Keratinocyte (primary cell): ENCODE measurements around the gene SLC25A44. TPM values are rescaled to one million over a fixed set of nuclear protein-coding genes. Genes with fewer than 3 reads are reported as not detected.

Experiments used
- DNase-seq: peaks from one replicate; pipeline ENCODE4 v3.0.0-alpha.2; 2011; ENCODE audit warnings: low read depth, missing footprints, low spot score
- FAIRE-seq: peaks from 2 replicates; lab custom pipeline; 2011; peaks lifted over from hg19 to GRCh38; lab: Jason Lieb, UNC
- H2AFZ ChIP-seq: 2 replicates; pipeline ENCODE4 v1.6.0; 2012; ENCODE audit warnings: low read length, control low read depth, inconsistent platforms; ENCODE audit not compliant: control insufficient read depth
- H3K27ac ChIP-seq: 2 replicates; pipeline ENCODE4 v1.5.1; 2011; ENCODE audit warnings: low read length; ENCODE audit not compliant: control insufficient read depth, insufficient read depth
- H3K27me3 ChIP-seq: 3 replicates; pipeline ENCODE4 v1.6.0; 2011; ENCODE audit warnings: low read length; ENCODE audit not compliant: control insufficient read depth, insufficient read depth; ENCODE audit errors: extremely low read depth
- H3K36me3 ChIP-seq, 2 experiments: 2 replicates in 1 of 2; 3 replicates in 1 of 2; pipeline ENCODE4 v1.5.1; 2011; ENCODE audit warnings: low read length in 2 of 2, mild to moderate bottlenecking in 1 of 2; ENCODE audit not compliant: control insufficient read depth in 2 of 2, insufficient read depth in 2 of 2; ENCODE audit errors: extremely low read depth in 1 of 2
- H3K4me1 ChIP-seq: 3 replicates; pipeline ENCODE4 v1.5.1; 2011; ENCODE audit warnings: low read length; ENCODE audit not compliant: control insufficient read depth, insufficient read depth; ENCODE audit errors: extremely low read depth
- H3K4me2 ChIP-seq: 3 replicates; pipeline ENCODE4 v1.6.0; 2011; ENCODE audit warnings: low read depth, low read length; ENCODE audit not compliant: control insufficient read depth, insufficient read depth; ENCODE audit errors: extremely low read depth
- H3K4me3 ChIP-seq, 3 experiments: fragments of 200-600 bp in 1 of 3; sonication (generic) in 1 of 3; 2 replicates in 2 of 3; 3 replicates in 1 of 3; pipeline ENCODE4 v1.5.1; 2011 to 2016; ENCODE audit warnings: low read length in 3 of 3, mild to moderate bottlenecking in 3 of 3, control low read depth in 2 of 3, inconsistent platforms in 1 of 3, low read depth in 1 of 3, mixed read lengths in 1 of 3, mixed run types in 1 of 3, moderate library complexity in 1 of 3; ENCODE audit not compliant: control insufficient read depth in 2 of 3, insufficient read depth in 2 of 3; ENCODE audit errors: extremely low read depth in 1 of 3
- H3K79me2 ChIP-seq: 2 replicates; pipeline ENCODE4 v1.6.0; 2012; ENCODE audit warnings: low read length; ENCODE audit not compliant: control insufficient read depth, insufficient read depth
- H3K9ac ChIP-seq: 3 replicates; pipeline ENCODE4 v1.6.0; 2011; ENCODE audit warnings: low read length; ENCODE audit not compliant: control insufficient read depth, insufficient read depth; ENCODE audit errors: extremely low read depth
- H3K9me1 ChIP-seq: 3 replicates; pipeline ENCODE4 v1.6.0; 2011; ENCODE audit warnings: low read length; ENCODE audit not compliant: control insufficient read depth, insufficient read depth; ENCODE audit errors: extremely low read depth
- H3K9me3 ChIP-seq: 2 replicates; pipeline ENCODE4 v1.5.1; 2012; ENCODE audit warnings: low read depth, low read length; ENCODE audit not compliant: control insufficient read depth
- H4K20me1 ChIP-seq: 3 replicates; pipeline ENCODE4 v1.6.0; 2011; ENCODE audit warnings: low read length; ENCODE audit not compliant: control insufficient read depth, insufficient read depth; ENCODE audit errors: extremely low read depth
- EZH2 ChIP-seq: IDR thresholded peaks from one replicate; pipeline ENCODE4 v1.6.1; 2012; ENCODE audit warnings: inconsistent platforms, mild to moderate bottlenecking, low read length, moderate library complexity
- dilution Hi-C: fragments of 300-500 bp; cut with MboI; formaldehyde crosslinking; loops from one replicate; pipeline ENCODE4 v1.7.0; 2020; ENCODE audit warnings: low sequenced_read_pairs; ENCODE audit not compliant: extremely low pct_ligation_motif_present
- polyA plus RNA-seq, 5 experiments: library from polyadenylated mRNA; depleted of rRNA in 3 of 5; stranded (reverse) in 3 of 5; stranded (forward) in 1 of 5; unstranded in 1 of 5; fragments of >200 nt; gene quantifications; 1 replicate in 1 of 5; 2 replicates in 3 of 5; 3 replicates in 1 of 5; pipeline versions ENCODE4 v1.2.1 to v1.2.3, GENCODE V29; 2011 to 2012; ENCODE audit warnings: missing spikeins in 2 of 5, low read depth in 1 of 5, low replicate concordance in 1 of 5
- TF ChIP-seq, protein P1 (sequence below), 3 experiments: IDR thresholded peaks in 1 of 3; conservative IDR thresholded peaks in 1 of 3; optimal IDR thresholded peaks in 1 of 3; 2 replicates in 2 of 3; 3 replicates in 1 of 3; pipeline versions ENCODE3 to v1.5.1; 2011; ENCODE audit warnings: low read length in 3 of 3, mild to moderate bottlenecking in 3 of 3, moderate library complexity in 2 of 3, control low read depth in 1 of 3, inconsistent platforms in 1 of 3; ENCODE audit not compliant: insufficient read depth in 2 of 3; ENCODE audit errors: extremely low read depth in 1 of 3

SLC25A44 gene
- polyA plus RNA-seq, 1 donor (not counting 4 experiments of a cell fraction or from before 2014, with no cell fraction given), result 24.4 TPM

- FAIRE-seq, result no peak
- no peak overlapping the region for H3K4me3 ChIP-seq
- H3K27me3 ChIP-seq, result no peaks in the 10 kb centered on the region
- no peak for TF ChIP-seq EZH2
- TF ChIP-seq, protein P1, sequence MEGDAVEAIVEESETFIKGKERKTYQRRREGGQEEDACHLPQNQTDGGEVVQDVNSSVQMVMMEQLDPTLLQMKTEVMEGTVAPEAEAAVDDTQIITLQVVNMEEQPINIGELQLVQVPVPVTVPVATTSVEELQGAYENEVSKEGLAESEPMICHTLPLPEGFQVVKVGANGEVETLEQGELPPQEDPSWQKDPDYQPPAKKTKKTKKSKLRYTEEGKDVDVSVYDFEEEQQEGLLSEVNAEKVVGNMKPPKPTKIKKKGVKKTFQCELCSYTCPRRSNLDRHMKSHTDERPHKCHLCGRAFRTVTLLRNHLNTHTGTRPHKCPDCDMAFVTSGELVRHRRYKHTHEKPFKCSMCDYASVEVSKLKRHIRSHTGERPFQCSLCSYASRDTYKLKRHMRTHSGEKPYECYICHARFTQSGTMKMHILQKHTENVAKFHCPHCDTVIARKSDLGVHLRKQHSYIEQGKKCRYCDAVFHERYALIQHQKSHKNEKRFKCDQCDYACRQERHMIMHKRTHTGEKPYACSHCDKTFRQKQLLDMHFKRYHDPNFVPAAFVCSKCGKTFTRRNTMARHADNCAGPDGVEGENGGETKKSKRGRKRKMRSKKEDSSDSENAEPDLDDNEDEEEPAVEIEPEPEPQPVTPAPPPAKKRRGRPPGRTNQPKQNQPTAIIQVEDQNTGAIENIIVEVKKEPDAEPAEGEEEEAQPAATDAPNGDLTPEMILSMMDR (optimal IDR thresholded peaks at IDR 0.05 in 1 of 3, IDR thresholded peaks at IDR 0.05 in 1 of 3, conservative IDR thresholded peaks at IDR 0.05 in 1 of 3; ENCODE audit: extremely low read depth in 1 of 3, insufficient read depth in 2 of 3, low read length in 3 of 3), result no peak
- no peak for DNase-seq
- no peak overlapping the region for H3K9ac ChIP-seq
- no peaks in the 10 kb centered on the region for H3K79me2 ChIP-seq
- peaks cover 8% of the 10 kb centered on the region for H3K4me1 ChIP-seq
- H3K36me3 ChIP-seq, result peaks cover 4 to 5% of the 10 kb centered on the region in 2 experiments
- H3K9me3 ChIP-seq, result no peaks in the 10 kb centered on the region
- no peak overlapping the region for H2AFZ ChIP-seq
- H3K27ac ChIP-seq, result no peak overlapping the region
- H4K20me1 ChIP-seq, result no peaks in the 10 kb centered on the region
- dilution Hi-C loops, result no loop called here
- no peak overlapping the region for H3K4me2 ChIP-seq
- H3K9me1 ChIP-seq, result no peaks in the 10 kb centered on the region
These were observed 36.6 kb downstream of the SLC25A44 start for GRCh38 chr1:156230473-156230837.

- Histone ChIP-seq H2AFZ (no peak overlapping the region), H3K4me2 (no peak overlapping the region), H3K4me1 (peaks cover 14% of the 10 kb centered on the region), H3K4me3 (no peak overlapping the region), H3K79me2 (no peaks in the 10 kb centered on the region), H3K9me1 (no peaks in the 10 kb centered on the region), H4K20me1 (no peaks in the 10 kb centered on the region), H3K9me3 (no peaks in the 10 kb centered on the region), H3K27me3 (no peaks in the 10 kb centered on the region), H3K9ac (no peak overlapping the region), H3K27ac (no peak overlapping the region), H3K36me3 (peaks cover 7 to 11% of the 10 kb centered on the region in 2 experiments)
- dilution Hi-C loops, result no loop called here
- no peak for DNase-seq
- no peak for FAIRE-seq
- no peak for TF ChIP-seq EZH2
- TF ChIP-seq, protein P1 (optimal IDR thresholded peaks at IDR 0.05 in 1 of 3, IDR thresholded peaks at IDR 0.05 in 1 of 3, conservative IDR thresholded peaks at IDR 0.05 in 1 of 3; ENCODE audit: extremely low read depth in 1 of 3, insufficient read depth in 2 of 3, low read length in 3 of 3), result no peak
These were observed 38.4 kb downstream of the SLC25A44 start for GRCh38 chr1:156232201-156232894.
